OCI-LY7 (cell line): ENCODE results near the gene RFT1.

Experiments
- CTCF ChIP-seq: fragments of 200-600 bp; sonication (generic); conservative IDR thresholded peaks from 2 replicates; pipeline ENCODE4 v1.5.1; 2014; ENCODE audit warnings: mild to moderate bottlenecking, antibody characterized with exemption, low read length, moderate library complexity, mixed read lengths
- EZH2phosphoT487 ChIP-seq: fragments of 200-600 bp; sonication (generic); IDR thresholded peaks from 2 replicates; pipeline ENCODE4 v1.6.1; 2018; ENCODE audit warnings: low read depth, borderline replicate concordance, mild to moderate bottlenecking, mixed run types, antibody characterized with exemption, low read length, moderate library complexity, mixed read lengths

DNA sequence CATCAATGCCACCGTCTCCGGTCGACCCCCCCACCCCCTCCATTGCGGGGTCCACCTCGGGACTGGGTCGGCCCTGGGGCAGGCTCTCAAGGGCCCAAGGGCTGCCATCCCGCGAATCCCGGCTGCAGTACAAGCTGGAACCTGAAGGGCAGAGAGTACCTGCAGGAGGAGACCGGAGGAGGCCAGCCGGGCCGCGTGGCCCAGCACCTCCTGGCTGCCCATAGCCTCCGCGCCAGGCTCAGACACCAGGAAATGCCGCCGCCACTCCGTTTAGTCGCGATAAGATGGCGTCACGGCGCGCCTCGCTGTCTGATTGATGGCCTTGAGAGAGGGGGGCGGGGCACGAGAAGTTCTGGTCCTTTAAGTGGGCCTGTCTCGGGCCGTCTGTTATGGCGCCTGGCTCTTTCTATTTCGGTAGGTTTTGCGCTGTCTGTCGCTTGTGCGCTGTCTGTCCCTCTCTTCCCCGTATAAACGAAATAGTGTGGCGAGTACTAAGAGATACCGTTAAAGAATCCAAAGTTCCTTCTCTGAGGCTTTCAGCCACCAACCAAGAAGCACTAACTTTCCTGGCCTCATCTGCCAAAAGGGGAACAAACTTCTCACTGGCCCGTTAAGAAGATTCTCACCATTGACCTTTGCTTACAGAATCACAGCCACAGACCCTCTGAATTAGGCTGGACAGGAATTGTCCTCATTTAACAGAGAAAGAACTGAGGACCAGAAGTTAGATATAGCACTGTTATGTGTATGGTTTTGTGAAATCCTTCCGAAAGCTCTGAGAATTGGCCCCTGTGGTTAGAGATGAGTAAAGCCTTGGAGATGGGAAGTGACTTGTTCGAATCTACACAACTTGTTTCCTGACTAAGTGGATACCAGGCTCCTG is at the start of gene RFT1:
- TF ChIP-seq CTCF = no peak
- no peak for TF ChIP-seq EZH2phosphoT487
